ENCODE measurements around the gene C19orf67. TPM values are rescaled to one million over a fixed set of nuclear protein-coding genes. Genes with fewer than 3 reads are reported as not detected.

Gene C19orf67
- total and polyA plus RNA-seq, 10 donors: 4.9 TPM; not detected in 9

- peaks cover 27 to 97% (median 66%) of the 10 kb centered on the region in 6 donors for H3K4me1 ChIP-seq
- TF ChIP-seq CTCF (IDR thresholded peaks at IDR 0.05 in 8 of 11, conservative IDR thresholded peaks at IDR 0.05 in 3 of 11) (no peak), POLR2AphosphoS5 (IDR thresholded peaks at IDR 0.05) (no peak), POLR2A (IDR thresholded peaks at IDR 0.05) (no peak)
Observed at GRCh38 chr19:14111486-14111885, 25.9 kb upstream of the C19orf67 start.

GRCh38 chr19:14110650-14111049 lies 25.1 kb upstream of the C19orf67 start:
- WGBS, 5 donors: 56 to 77% (median 70%) methylated on average over 2 of the region's 2 CpGs
- no peak for DNase-seq
- H3K36me3 ChIP-seq: peaks cover 0 to 46% (median 18%) of the 10 kb centered on the region in 6 donors
- H3K4me1 ChIP-seq: peaks cover 19 to 88% (median 58%) of the 10 kb centered on the region in 6 donors
- TF ChIP-seq POLR2A (IDR thresholded peaks at IDR 0.05) (no peak), POLR2AphosphoS5 (IDR thresholded peaks at IDR 0.05) (no peak), CTCF (IDR thresholded peaks at IDR 0.05 in 8 of 11, conservative IDR thresholded peaks at IDR 0.05 in 3 of 11) (no peak)
- no peaks in the 10 kb centered on the region for H3K9me3 ChIP-seq
- no peaks in the 10 kb centered on the region for H3K27me3 ChIP-seq (replicated peaks in 1 of 7)
- intact Hi-C loops (cut with DNase I; ENCODE audit: low total_unique reads): no loop called here
- H3K27ac ChIP-seq: peak overlapping the region in 5 of 8 donors; percentile 90 to 99 (median 97)
- peak overlapping the region in 4 of 8 donors; percentile 18 to 67 (median 54) for H3K4me3 ChIP-seq

More at GRCh38 chr19:14111486-14111885, 25.9 kb upstream of the C19orf67 start:
- Histone ChIP-seq H3K4me3 (peak overlapping the region in 7 of 8 donors; percentile 8 to 67 (median 38)), H3K27ac (peak overlapping the region in 7 of 8 donors; percentile 85 to 99 (median 93)), H3K9me3 (no peaks in the 10 kb centered on the region), H3K36me3 (peaks cover 0 to 38% (median 10%) of the 10 kb centered on the region in 6 donors), H3K27me3 (replicated peaks in 1 of 7) (no peaks in the 10 kb centered on the region)
- intact Hi-C loops (cut with DNase I; ENCODE audit: low total_unique reads): no loop called here
- no peak for DNase-seq
- 81 to 88% (median 83%) methylated on average over 1 of the region's 1 CpG for WGBS, 5 donors

- 72 to 83% (median 75%) methylated on average over 15 to 23 of the region's 23 CpGs for WGBS, 5 donors
- no peak for TF ChIP-seq CTCF (IDR thresholded peaks at IDR 0.05 in 8 of 11, conservative IDR thresholded peaks at IDR 0.05 in 3 of 11)
- peak in 2 of 3 donors; percentile 31 to 49 for TF ChIP-seq POLR2AphosphoS5 (IDR thresholded peaks at IDR 0.05)
- no peak for DNase-seq
- no peaks in the 10 kb centered on the region for H3K9me3 ChIP-seq
- intact Hi-C loops (cut with DNase I; ENCODE audit: low total_unique reads): no loop called here
- H3K36me3 ChIP-seq: peaks cover 0 to 75% (median 41%) of the 10 kb centered on the region in 6 donors
- H3K4me3 ChIP-seq: no peak overlapping the region
- H3K27ac ChIP-seq: peak overlapping the region in 7 of 8 donors; percentile 42 to 73 (median 64)
- H3K27me3 ChIP-seq (replicated peaks in 1 of 7): no peaks in the 10 kb centered on the region
- peaks cover 8 to 70% (median 39%) of the 10 kb centered on the region in 6 donors for H3K4me1 ChIP-seq
Observed at GRCh38 chr19:14107581-14108461, 22.2 kb upstream of the C19orf67 start.

GRCh38 chr19:14106840-14107239 lies 21.3 kb upstream of the C19orf67 start:
- 77 to 94% (median 84%) methylated on average over 12 to 16 of the region's 16 CpGs for WGBS, 5 donors
- peaks cover 5 to 70% (median 38%) of the 10 kb centered on the region in 6 donors for H3K4me1 ChIP-seq
- peaks cover 0 to 83% (median 51%) of the 10 kb centered on the region in 6 donors for H3K36me3 ChIP-seq
- intact Hi-C loops (cut with DNase I; ENCODE audit: low total_unique reads): no loop called here
- H3K27me3 ChIP-seq (replicated peaks in 1 of 7): no peaks in the 10 kb centered on the region
- H3K4me3 ChIP-seq: no peak overlapping the region
- peak overlapping the region in 6 of 8 donors; percentile 41 to 73 (median 66) for H3K27ac ChIP-seq
- DNase-seq: no peak
- TF ChIP-seq POLR2A (IDR thresholded peaks at IDR 0.05) (no peak), CTCF (IDR thresholded peaks at IDR 0.05 in 8 of 11, conservative IDR thresholded peaks at IDR 0.05 in 3 of 11) (no peak), POLR2AphosphoS5 (IDR thresholded peaks at IDR 0.05) (no peak)
- no peaks in the 10 kb centered on the region for H3K9me3 ChIP-seq

Measured in spleen (tissue), 11 donors.